GM19397 (cell line): ENCODE measurements around the gene SEMA7A.

Experiments
- ATAC-seq: cut with Tn5 transposase; IDR thresholded peaks from one replicate; pipeline ENCODE4 v1.9.1; 2021; ENCODE audit warnings: mild to moderate bottlenecking, moderate library complexity; ENCODE audit not compliant: unreplicated experiment

The SEMA7A gene

DNA sequence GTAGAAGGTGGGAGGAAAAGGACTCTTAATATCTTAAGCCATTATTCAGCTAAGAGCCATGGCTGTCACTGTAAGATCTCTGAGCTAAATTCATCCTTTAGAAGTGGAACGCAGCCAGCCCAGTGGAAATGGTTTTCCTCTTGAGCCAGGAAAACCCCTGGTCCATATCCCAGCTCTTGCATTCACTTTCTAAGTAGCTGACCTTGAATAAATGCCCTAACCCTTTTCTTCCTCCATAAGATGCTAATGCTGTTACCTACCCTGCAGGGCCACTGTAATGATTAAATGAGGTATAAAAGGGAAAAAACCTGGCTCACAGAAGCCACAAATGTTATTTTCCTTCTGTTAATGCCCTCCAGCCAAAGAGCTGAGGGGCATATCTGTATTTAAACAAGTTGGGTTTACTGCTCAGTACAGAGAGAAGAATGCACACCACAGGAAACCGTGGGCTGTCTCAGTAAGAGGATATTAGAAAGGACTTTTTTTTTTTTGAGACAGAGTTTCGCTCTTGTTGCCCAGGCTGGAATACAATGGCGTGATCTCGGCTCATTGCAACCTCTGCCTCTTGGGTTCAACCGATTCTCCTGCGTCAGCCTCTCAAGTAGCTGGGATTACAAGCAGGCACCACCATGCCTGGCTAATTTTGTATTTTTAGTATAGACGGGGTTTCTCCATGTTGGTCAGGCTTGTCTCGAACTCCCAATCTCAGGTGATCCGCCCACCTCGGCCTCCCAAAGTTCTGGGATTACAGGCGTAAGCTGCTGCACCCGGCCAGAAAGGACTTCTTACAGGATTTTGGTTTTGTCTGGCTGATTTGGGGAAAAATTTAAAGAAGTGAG, 20.4 kb upstream of the SEMA7A start:
- no peak for ATAC-seq

DNA sequence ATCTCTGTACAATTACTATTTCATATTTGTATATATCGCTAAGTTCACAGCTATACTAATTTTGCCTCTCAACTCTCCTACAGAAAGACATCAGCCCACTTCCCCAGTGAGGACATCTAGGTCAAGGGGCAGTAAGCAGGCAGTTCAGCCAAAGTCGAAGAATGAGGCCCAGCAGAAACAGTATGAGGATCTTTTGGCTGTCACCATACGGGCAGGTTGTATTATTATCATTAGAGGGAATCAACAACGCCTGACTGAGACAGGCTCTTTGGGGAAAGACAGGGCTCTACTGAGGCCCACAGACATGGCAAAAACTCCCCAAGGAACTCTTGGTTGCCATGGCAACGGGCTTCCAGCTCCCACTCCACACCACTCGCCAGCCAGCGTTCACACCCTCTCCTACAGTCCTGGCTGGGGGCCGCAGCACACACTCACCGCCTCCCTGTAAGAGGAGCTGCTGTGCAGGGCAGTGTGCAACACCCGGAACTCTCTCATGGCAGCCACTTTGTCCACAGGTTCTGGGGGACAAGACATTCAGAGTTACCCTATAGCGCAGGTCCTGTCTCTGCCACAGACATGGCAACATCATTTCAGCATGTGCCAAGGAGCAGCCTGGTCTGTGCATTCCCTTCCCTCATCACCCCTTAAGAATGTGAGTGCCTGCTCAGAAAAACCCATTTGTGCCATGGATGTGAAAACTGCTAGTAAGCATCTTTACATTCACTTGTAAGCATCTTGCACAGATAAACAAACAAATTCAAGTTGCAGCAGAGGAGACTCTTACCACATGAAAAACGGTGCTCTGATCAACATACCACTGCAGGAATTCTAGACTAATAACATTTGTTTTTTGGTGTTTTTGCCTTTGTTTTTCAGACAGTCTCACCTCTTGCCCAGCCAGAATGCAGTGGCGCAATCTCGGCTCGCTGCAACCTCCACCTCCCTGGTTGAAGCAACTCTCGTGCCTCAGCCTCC, 18.4 kb upstream of the SEMA7A start:
- ATAC-seq: no peak

DNA sequence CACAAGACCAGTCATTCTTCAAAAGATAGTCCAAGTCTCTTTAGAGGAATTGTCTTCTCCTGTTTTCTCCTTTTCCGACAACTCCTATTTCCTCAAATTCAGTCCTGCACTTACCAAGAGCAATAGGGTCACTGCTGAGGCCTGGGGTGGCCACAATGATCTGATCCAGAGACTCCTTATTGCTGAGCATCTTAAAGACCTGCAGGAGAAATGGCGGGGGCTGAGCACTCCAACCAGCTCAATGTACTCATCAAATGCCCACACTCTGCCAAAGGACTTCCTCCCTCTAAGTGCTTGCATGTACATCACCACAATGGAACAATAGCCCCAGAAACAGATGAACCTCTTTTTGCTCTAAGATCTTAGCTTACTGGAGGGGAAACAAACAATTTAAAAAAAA, 17.6 kb upstream of the SEMA7A start:
- no peak for ATAC-seq

DNA sequence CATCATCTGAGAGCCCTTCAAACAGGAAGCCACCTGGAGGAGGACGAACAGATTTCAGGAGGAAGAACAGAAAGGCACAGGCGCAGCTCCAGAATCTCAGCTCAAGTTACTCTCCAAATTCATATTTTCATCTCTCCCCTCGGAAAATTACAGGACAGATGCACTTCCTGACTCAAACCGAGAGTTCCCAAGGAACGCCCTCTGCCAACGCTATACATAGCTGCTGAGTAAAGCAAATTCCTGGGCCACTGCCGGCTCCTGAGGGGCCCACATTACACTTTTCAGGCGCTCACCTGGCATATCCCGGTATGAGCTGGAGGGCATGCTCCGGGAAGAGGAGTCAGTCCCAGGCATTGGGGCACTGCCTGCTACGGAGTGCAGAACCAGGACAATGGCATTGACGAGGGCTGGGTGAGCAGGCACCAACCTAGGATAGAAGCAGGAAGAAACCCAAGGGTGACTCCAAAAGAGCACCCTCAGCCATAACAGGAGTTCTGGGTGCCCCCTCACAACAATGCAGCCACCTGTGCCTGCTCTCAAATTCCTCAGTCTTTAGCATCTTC, 16.0 kb upstream of the SEMA7A start:
- ATAC-seq: no peak

DNA sequence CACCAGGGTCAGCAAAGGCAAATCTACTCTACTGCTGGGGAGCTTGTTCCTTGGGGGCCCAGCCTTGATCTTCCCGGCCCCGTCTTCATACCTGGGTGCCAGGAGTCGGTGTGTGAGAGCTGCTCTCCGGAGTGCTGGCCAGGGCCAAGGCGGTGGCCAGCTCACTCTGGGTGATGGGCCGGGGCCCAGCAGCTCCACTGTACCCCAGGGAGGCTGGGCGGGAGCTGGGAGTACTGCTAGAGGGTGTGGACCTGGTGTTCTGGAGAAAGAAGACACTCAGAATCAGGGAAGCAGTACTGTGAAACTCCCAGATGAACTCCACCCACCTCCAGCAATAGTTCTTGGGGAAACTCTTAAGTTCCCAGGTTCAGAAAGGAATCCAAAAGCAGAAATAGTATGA, 15.3 kb upstream of the SEMA7A start:
- no peak for ATAC-seq

DNA sequence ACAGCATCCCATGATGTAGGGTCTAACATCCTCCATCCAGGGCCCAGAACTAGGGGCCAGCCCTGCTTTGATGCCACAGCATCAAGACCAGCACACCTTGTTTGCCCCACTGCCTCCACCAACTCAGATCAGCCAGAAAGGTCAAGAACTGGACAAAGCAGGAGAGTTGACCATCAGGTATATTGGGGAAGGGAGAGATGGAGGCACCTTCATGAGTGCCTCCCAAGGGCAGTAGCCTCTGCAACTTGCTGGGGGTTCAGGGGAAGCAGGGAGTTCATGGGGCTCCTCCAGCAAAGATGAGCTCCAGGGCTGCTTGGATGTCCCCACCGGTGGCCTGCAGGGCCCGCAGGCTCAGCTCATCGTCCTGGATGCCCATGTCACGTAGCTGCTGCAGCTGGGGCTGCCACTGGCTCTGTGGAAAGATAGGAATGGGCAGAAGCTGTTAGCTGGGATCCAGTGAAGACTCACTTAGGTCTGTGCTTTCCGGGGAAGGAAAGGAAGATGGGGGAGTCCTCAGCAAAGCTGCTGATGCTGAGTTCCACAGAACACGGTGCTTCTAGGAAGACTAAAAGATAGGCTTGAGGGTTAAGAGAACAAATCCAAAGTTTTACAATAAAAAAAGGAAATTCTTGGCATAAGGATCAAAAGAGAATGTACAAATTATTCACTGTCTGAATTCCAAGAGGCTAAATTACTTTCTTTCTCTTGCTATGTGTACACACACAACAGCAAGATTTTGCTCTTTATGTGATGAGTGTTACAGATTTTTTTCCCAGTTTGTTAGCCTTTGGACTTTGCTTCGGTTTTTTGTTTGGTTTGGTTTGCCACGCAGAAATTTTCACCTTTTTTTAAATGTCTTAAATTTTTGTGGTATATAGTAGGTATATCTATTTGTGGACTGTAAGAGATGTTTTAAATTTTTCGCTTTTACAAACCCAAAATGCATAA, 12.3 kb upstream of the SEMA7A start:
- ATAC-seq: no peak

DNA sequence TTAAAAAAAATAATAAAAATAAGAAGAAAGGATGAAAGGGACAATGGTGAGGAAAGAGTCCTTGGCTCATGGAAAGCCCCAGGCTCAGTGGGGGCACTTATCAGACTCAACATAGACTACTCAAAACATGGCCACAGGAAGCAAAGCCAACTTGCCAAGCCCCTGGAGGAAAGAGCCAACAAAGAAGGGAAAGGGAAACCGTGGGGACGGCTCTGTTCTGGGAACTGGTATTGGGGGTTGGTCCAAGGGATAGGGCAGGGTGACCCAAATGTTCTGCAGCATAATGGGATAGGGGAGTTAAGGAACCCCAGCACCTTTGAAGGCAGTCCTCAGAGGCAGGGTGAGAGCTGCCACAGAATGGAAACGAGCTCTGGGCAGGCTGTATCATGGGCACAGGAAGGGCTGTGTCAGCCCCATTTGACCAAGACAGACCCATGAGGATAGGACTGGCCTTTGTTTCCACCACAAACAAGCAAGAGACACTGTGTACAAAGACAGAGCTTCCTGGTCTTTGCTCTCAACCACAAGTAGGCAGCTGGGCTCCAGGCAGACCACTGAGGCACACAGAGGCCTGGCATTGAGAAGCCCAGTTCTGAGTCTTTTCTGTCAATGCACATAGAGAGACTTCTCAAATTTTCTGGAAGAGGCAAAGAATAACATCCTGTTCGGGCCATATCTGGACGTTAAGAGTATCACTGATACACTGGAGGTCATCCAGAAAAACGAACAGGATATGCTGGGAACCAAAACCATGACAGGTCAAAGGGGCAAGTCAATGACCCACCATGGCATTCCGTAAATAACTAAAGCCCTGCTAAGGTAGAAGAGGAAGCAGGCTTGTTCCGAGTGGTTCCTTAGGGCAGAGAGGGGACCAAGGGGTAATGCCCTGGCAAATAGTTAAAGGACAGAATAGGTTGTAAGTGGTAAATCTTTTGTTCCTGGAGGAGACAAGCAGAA, 10.6 kb upstream of the SEMA7A start:
- ATAC-seq: no peak

DNA sequence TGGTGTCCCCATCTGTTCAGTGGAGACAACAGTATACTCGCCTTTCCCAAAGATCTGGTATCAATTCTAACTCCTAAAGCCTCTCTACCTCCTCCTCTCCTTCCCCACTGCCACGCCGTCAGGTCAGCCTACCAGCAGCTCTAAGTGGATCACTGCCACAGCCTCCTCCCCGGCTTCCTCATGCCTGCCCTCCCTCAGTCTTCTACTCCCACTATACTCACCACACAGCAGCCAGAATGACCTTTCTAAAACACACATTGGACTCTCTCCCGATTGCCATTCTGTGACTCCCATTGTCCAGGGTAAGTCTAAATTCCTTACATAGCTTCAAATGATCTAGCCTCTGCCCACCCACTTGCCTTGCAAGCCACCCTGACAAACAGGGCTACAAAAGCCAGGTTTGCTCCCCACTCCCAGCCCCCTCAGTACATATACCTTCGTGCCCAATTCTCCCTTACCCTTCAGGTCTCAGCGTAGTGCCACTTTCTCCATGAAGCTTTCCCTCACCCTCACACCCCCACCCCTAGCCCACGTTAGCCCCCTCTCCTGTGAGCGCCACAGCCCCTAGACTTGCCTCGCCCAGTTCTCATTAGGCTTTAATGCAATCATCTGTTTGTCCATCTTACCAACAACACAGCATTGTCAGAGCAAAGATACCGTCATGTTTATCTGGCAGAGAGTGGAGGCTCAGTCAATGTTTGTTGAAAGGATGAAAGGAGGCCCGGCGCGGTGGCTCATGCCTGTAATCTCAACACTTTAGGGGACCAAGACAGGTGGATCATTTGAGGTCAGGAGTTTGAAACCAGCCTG, 9.5 kb upstream of the SEMA7A start:
- no peak for ATAC-seq

DNA sequence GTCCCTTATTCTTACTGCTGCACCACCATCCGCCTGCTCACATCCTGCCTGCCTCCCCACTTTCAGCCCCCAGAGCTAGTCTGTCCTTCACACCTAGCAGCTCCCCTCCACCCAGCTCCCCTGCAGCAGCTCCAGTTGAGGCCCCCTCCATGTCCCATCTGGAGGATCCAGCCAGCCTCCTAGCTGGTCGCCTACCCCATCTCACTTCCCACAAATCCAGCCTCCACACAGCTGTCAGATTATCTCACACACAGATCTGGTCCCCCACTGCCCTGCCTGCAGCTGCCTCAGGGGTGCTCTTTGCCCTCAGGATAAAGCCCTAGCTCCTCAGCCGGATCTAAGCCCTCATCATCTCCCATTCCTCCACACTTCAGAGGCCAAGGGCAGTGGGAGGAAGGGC, 8.8 kb upstream of the SEMA7A start:
- ATAC-seq: no peak

DNA sequence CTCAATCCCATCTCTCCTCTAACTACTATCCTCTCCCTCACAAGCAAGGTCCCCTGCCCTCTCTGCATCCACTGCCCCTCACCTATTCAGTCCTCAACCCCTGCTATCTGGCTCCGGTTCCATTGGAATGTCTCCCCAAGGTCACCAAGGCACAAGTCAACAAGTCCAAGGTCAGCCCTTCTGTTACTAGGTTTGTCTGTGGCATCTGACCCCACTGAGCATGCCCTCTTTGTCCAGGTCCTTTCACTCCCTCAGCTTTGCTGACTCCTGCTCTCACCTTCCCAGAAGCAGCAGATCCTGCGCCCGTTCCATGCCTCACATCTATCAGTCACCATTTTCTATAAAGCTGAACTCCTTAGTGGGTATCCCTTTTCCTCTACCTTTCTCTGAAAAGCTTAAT, 8.3 kb upstream of the SEMA7A start:
- no peak for ATAC-seq

DNA sequence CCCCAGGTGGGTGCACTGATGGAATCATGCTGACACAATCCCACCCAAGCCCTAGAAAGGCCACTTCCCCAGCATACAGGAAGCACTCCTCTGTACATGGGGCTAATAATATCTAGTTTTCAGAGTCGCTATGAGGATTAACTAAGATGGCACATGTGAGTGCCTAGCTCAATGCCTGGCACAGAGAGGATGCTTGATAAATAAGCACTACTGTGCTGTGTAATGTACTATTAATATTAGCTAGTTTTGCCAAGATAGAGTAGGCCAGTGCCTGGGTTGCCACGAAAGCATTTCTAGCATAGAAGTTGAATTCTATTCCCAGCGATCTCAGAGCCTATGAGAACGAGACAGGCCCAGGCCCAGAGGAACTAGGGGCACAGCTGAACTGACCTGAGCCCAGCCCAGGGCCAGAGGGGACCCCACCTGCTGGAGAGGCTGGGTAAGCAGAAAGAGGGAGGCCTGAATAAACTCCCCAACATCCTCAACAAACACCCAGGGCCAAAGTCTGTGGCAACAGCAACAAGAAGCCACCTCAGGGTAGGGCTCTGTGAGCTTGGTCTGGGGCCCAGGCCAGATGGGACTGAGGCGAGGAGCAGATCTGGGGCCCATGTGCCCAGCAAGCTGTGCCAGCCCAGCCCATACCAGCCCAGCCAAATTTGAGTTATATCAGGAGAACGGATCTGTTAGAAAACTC, 7.6 kb upstream of the SEMA7A start:
- ATAC-seq: no peak

DNA sequence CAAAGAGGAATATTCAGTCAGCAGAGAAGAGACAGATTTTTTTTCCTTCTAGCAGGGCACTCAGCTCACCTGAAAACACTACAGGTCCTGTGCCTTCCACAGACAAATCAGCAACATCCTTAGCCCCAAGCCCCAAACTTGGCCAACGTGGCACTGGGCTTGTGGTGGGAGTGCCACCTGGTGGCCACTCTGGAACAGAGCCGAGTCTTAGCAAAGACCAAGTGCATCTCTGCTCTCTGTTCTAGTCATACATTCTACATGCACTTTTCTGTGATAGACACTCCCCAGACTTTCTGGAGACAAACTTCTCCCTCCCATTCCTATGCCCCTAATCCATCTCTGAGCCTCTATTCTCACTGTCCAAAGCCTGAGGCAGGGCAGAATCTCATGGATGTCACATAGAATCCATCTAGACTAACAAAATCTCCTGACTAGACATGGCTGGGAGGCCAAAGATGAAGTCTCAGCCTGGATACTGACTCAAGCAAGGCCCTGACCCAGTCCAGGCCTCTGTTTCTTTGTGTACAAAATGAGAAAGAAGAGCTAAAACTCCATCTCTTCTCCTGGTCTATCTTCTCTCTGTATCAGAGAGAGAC, 5.1 kb upstream of the SEMA7A start:
- no peak for ATAC-seq

DNA sequence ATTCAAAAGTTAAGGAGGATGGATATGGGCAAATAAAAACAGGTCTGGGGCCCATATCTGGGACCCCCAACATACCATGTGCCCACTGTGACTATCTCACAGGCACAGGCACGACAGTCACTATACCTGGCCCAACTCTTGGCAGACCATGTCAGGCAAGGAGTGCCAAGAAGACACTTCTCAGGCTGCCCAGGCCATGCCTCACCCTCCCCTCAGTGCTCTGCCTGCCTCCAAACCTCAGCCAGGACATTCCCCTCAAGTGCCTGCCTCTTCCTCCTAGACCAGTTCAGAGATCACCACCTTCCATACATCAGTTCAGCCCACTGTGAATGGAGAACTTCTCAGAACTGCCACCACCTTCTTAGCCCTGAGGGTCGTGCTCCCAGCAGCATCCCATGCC, 4.4 kb upstream of the SEMA7A start:
- no peak for ATAC-seq

DNA sequence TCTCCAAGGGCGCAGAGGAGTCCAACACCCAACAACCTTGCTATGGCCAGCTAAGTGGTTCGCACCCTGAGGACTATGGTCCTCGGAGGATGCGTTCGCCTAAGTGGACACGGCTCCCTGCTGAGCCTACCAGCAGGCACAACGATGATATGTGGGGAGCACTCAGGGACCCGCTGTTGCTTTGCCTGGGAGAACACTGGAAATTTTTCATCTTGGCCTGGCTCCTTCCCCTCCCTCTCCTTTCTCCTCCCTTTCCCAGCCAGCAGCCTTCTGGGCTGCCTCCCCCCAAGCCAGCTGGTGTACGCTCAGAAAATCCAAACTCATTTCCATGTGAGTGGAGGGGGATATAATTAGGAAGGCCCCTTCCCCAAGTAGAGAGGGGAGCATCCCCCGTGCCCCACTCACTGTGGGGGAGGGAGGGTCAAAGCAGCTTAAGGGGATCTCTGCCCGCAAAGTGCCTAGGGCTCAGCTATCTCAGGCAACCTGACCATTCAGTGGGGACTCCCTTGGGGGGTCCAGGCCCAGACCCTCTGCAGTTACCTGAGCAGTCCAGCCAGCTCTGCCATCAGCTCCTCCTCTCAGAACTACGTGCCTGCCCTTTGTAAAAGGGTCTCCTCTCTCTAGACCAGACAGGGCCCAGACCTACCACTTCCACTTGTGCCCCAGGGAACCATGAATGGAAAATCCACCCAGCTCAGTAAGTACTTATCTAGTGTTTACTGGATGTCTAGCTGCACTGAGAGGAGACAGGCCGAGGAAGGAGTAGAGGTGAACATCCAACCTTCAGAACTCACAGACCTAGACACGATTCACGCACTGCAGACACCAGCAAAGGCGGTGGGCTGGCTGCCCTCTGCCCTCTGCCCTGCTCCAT, 742 bp upstream of the SEMA7A start:
- no peak for ATAC-seq

DNA sequence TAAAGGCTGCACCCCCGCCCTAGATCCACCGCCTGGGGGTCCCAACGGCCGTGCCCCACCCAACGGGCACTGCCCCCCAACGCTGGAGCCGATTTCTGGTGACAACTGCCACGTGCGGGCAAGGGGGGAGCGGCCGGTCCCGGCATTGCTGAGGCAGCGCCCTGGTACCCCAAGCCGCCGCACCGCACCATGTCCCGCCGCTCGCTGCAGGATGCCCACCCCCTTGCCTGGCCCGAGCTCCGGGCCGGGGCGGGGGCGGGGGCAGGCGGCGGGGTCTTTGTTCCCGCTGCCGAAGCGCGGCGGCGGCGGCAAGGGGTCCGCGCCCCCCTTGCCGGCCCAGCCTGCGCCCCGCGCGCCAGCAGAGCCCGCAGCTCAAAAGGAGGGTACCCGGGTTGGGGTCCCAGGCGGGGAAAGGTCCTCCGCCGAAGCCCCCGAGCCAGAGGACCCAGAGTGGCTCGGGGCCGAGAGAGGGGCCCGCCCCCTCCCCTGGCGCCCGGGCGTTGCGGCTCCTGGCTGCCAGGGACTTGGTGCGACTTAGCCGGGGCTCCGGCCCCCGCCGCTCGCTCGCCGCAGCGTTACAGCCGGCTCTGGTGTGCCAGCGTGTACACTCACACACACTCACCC, 678 bp downstream of the SEMA7A start:
- no peak for ATAC-seq

DNA sequence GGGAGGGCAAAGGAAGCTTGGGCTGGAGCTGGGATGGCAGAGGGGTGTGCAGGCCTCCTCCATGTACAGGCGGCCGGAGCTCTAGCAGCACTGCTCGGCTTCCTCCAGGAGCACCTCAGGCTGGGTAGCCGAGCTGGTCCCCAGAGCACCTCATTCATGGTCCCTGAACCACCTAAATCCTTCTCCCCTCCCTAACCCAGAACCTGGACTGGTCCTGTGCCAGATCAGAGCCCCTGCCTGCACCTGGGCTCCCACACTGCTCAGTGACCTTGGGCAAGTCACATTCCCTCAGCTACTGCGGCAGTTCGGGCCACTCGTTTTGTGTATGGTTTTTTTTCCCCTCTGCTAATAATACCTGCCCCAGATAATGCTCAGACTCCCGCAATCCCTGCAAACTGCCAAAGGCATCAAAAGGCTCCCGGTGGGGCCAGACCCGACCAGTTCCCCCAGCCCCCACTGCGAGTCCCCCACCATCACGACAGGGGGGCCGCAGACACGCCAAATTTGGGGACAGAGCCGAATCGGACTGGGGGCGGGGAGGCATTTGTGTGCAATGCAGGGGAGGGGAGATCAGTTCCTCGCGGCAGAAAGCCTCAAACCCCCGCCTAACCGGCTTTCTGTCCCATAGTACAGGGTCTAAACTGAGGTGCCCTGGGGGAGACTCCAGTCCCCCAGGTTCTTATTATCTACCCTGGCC, 1.3 kb downstream of the SEMA7A start:
- no peak for ATAC-seq
